Omental fat pad (tissue), 4 donors: ENCODE data around the gene ORC5. TPM values are rescaled to one million over a fixed set of nuclear protein-coding genes. Genes with fewer than 3 reads are reported as not detected.

ENCODE experiments used
- ATAC-seq: fragments of 150-250 bp; one replicate; pipeline ENCODE4 v1.9.1; 2016; ENCODE audit warnings: mild to moderate bottlenecking, moderate library complexity; ENCODE audit not compliant: low FRiP score
- DNase-seq: peaks from one replicate; pipeline ENCODE4 v3.0.0-alpha.2; 2019; ENCODE audit warnings: low spot score
- CTCF ChIP-seq, 3 donors: fragments of 450-650 bp; IDR thresholded peaks; one replicate each; pipeline ENCODE4 v1.5.1; 2016 to 2017; ENCODE audit warnings: antibody characterized with exemption in 3 of 3, mild to moderate bottlenecking in 3 of 3, moderate library complexity in 2 of 3
- total RNA-seq, 4 donors: library from RNA; depleted of rRNA; stranded (reverse); fragments of >200 nt; gene quantifications; one replicate each; pipeline ENCODE4 v1.1.0, GENCODE V29; 2016

The ORC5 gene
- total RNA-seq, 4 donors from 2014 or later = 9.4 to 19.9 (median 13.1) TPM

GRCh38 chr7:104150470-104150869, 57.3 kb downstream of the ORC5 start:
- ATAC-seq (no peak), DNase-seq (no peak)
- TF ChIP-seq CTCF (IDR thresholded peaks at IDR 0.05) = no peak

GRCh38 chr7:104149822-104150221, 58.0 kb downstream of the ORC5 start:
- ATAC-seq = no peak
- no peak for TF ChIP-seq CTCF (IDR thresholded peaks at IDR 0.05)

GRCh38 chr7:104142147-104142546, 65.7 kb downstream of the ORC5 start:
- ATAC-seq (no peak), DNase-seq (no peak)
- no peak for TF ChIP-seq CTCF (IDR thresholded peaks at IDR 0.05)

More at GRCh38 chr7:104149822-104150221, 58.0 kb downstream of the ORC5 start:
- no peak for DNase-seq

- TF ChIP-seq CTCF (IDR thresholded peaks at IDR 0.05) = no peak
- ATAC-seq = no peak
- no peak for DNase-seq
Observed at GRCh38 chr7:104137971-104138370, 69.8 kb downstream of the ORC5 start.

- ATAC-seq (no peak), DNase-seq (no peak)
- TF ChIP-seq CTCF (IDR thresholded peaks at IDR 0.05) = no peak
Observed at GRCh38 chr7:104137511-104137910, 70.3 kb downstream of the ORC5 start.

- no peak for TF ChIP-seq CTCF (IDR thresholded peaks at IDR 0.05)
- ATAC-seq (no peak), DNase-seq (no peak)
Observed at GRCh38 chr7:104136981-104137380, 70.8 kb downstream of the ORC5 start.

- no peak for DNase-seq
- no peak for TF ChIP-seq CTCF (IDR thresholded peaks at IDR 0.05)
- ATAC-seq = no peak
Observed at GRCh38 chr7:104136561-104136960, 71.3 kb downstream of the ORC5 start.
